ENCODE data around the gene XRCC3.

XRCC3 gene

DNA sequence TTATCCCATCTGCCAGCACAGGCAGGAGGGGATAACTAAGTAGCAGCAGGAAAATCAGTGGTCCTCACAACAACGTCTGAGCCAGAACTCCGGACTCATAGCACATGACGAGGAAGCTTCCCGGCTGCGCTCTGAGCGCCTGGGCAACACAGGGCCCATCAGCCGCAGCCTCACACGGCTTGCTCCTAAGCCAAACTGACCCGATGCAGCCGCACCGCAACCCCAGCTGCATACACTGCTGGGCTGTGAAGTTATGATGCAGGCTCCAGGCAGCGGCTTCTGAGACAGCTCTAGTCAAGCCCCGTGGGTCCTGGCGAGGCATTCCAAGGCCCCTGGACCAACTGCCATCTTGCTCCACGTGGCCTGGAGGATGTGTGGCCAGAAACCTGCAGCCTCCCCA is 28.4 kb upstream of the XRCC3 start:
- TF ChIP-seq GATA3 (IDR thresholded peaks at IDR 0.05; ENCODE audit: low read depth, low read length) = no peak
- no peak for TF ChIP-seq GATA2 (IDR thresholded peaks at IDR 0.05; ENCODE audit: low read depth, low read length)

DNA sequence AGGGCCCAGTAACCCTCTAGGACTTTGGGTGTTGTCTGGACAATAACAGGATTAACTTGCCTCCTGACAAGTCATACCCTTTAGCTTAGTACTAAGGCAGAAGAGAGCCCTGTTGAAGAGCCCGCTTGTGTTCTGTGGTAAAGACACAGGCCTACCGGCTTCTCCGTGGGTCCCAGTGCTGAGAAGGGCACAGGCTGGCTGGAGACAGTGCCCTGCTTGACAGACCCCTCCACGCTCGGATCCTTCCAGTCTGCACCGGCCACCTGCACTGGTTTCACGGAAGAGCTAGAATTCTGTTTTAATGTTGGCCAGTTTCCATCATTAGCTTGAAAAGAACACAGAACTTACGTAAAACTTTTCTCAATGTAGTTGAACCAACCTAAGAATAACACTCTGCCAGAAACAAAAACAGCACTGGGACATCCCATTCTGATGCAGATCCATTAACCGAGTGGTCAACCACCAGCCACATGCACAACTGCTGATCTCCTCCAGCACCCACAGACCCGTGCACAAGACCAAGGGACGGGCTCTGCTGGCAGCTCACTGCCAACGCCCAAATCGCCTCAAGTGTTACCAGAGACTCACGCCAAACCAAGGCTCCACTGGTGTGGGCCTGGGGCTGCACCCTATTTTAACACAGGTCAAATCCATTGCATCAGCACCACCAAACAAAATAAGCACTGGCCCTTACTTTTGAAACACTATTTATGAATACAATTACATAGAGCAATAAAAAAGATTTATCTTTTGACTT is 27.4 kb upstream of the XRCC3 start:
- TF ChIP-seq GATA2 (IDR thresholded peaks at IDR 0.05; ENCODE audit: low read depth, low read length) = no peak
- no peak for TF ChIP-seq GATA3 (IDR thresholded peaks at IDR 0.05; ENCODE audit: low read depth, low read length)

DNA sequence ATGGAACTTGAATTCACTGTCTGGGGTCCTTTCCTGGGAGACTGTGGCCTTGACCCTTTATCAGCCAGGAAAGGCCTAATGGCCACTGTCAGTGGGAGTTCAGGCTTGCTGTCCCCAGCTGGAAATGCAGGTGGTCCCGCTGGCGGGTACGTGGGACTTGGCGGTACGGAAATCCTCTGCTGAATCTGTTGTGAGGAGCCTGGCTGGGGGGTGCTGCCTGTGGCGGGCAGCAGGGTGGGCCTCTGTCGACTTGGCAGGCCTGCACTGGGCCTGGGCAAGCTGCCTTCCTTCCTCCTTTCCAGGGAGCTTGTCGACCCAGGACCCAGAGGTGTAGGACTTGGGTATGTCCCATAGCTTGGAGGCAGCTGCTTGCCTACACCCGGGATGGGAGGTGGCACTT is 26.6 kb upstream of the XRCC3 start:
- TF ChIP-seq GATA2 (IDR thresholded peaks at IDR 0.05; ENCODE audit: low read depth, low read length) (no peak), GATA3 (IDR thresholded peaks at IDR 0.05; ENCODE audit: low read depth, low read length) (no peak)

DNA sequence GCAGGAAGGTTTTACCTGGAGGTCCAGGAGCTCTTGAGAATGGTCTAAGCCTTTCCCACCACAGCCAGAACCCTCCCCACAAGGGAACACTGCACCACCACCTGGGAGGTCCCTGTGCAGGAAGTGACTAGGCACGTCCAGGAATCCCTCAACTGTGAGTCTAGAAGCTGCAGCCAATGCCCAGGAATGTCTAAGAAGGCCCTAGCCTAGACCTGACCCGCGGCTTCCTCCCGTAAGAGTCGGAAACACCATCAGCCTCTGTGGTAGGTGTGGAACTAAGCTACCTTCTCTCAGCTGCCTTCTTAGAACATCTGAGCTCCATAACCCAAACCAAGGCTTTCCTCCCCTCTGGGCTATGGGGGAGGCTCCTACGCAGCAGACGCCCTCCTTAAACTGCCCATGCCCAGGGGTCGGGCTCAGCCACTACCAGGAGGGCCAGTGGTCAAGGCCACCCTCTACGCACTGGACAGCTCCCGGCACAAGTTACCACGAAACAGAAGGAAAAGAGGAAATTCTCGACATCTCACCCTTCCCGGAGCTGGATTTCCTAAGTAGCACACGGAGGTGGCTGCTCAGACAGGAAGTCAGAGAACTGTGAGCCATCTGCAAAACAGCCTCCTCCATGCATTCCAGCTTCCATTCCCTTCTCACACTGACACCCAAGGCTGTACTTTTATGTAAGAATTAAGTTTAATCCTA is 25.9 kb upstream of the XRCC3 start:
- TF ChIP-seq GATA2 (IDR thresholded peaks at IDR 0.05; ENCODE audit: low read depth, low read length) (no peak), GATA3 (IDR thresholded peaks at IDR 0.05; ENCODE audit: low read depth, low read length) (no peak)

DNA sequence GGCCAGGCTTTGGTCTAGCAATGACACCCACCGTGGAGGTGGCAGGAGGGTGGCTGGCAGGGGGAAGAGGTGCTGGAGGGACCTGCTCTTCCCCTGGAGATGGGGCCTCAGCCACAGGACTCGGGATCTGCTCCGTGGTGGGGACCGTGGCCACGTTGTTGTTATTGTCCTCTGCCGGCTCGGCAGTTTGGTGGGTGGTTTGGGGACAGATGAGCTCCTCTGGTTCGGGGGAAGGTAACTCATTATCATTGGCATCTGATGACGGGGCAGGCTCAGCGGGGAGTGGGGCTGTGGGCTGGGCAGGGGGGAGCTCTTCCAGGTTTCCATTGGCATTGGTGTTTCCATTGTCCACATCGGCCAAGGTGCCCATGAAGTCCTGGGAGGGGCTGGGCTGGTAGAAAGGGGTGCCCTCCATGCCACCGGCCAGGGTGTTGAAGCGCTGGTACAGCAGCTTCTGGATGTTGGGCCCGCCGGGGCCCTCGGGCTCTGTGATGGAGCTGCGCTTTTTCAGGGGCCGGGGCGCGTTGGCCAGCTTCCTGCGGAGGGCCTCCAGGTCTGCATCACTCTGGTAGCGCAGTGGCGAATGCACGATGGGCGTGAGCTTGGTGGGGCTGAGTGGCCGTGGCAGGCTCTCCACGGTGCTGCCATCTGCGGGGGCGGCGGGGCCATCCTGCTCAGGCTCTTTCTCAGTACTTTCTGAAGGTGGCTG is 24.7 kb upstream of the XRCC3 start:
- no peak for TF ChIP-seq GATA3 (IDR thresholded peaks at IDR 0.05; ENCODE audit: low read depth, low read length)
- TF ChIP-seq GATA2 (IDR thresholded peaks at IDR 0.05; ENCODE audit: low read depth, low read length) = no peak

DNA sequence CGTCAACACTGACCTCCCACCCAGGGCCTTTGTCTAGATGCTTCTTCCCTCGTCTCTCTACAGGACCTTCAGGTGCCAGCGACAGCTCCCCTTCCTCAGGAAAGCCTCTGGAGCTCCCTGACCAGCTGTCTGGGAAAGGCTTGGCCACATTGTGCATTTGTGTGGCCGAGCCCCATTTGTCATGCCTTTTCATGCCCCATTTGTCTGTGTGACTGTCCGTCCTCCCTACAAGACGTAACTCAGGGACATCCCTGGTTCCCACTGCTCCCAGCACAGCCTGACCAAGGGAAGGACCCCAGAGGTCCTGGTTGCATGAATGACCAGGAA is 24.2 kb upstream of the XRCC3 start:
- TF ChIP-seq GATA2 (IDR thresholded peaks at IDR 0.05; ENCODE audit: low read depth, low read length) (no peak), GATA3 (IDR thresholded peaks at IDR 0.05; ENCODE audit: low read depth, low read length) (no peak)

DNA sequence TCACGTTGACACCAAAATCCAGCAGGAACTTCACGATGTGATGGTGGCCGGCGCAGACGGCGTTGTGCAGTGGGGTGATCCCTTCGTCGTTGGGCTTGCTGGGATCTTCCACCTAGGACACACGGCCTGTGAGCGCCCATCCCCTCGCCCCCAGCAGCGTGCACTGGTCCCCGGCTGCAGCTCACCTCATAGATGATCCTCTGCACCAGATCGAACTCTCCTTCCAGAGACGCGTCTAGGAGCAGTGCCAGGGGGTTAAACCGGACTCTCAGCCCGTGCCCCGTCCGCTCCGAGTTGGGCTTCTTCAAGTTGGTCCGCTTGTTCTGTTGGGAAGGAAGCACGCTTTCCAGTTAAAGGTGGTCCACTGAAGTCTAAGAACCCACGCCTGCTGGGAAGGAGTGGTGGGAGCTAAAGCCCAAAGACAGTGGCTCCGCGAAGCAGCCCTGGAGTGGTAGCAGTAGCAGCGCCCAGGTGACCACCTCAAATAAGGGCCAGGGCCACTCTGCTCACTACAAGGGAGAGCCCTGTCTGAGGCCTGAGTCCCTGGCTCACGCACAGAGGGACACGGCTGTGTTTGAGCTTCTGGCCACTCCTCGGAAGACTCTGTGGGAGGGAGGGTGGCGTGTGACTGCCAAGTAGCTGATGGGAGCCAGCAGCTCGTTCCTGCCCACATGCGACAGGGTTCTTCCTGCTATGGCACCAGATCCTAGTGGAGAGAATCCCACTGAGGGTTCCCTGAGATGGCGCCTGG is 23.6 kb upstream of the XRCC3 start:
- no peak for TF ChIP-seq GATA2 (IDR thresholded peaks at IDR 0.05; ENCODE audit: low read depth, low read length)
- TF ChIP-seq GATA3 (IDR thresholded peaks at IDR 0.05; ENCODE audit: low read depth, low read length) = no peak

DNA sequence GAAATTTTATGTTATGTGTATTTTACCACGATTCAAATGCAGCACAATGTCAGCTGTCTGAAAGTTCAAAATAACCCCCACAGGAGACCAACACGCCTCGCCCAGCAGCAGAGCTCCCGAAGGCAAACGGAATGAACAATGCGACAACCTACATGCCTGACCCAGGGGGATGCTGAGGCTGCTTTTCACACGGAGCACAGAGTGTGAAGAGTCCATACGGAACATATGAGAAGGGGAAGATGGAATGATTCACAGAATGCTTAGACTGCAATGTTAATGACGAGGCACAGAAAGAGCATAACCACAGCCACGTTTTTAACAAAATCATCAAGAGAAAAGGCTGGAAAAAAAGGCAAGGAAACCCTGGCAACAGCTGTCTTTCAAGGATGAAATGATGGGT is 22.9 kb upstream of the XRCC3 start:
- TF ChIP-seq GATA3 (IDR thresholded peaks at IDR 0.05; ENCODE audit: low read depth, low read length) = no peak
- no peak for TF ChIP-seq GATA2 (IDR thresholded peaks at IDR 0.05; ENCODE audit: low read depth, low read length)

DNA sequence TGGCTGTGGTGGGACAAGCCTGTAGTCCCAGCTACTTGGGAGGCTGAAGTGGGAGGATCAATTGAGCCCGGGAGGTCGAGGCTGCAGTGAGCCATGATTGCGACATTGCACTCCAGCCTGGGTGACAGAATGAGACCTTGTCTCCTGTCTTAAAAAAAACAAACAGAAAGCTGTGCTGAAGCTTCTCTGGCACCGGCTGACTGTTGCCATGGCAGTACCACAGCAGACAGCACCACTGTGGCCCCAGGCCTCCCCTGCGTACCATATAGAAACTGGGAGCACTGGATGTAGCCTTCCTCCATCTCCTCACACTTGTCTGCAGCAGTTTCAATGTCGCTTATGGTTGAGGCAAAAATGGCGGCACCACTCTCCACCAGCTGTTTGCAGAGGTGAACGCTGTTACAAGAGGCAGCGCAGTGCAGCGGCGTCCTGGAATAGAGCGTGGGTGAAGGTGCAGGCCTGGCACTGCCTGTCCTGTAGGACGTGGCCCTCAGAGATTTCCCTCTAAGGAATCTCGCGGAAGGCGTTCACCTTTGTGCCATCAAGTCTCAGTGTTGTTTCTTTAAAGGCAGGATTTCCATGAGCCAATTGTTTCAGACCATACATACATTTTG is 22.3 kb upstream of the XRCC3 start:
- TF ChIP-seq GATA2 (IDR thresholded peaks at IDR 0.05; ENCODE audit: low read depth, low read length) (no peak), GATA3 (IDR thresholded peaks at IDR 0.05; ENCODE audit: low read depth, low read length) (no peak)

DNA sequence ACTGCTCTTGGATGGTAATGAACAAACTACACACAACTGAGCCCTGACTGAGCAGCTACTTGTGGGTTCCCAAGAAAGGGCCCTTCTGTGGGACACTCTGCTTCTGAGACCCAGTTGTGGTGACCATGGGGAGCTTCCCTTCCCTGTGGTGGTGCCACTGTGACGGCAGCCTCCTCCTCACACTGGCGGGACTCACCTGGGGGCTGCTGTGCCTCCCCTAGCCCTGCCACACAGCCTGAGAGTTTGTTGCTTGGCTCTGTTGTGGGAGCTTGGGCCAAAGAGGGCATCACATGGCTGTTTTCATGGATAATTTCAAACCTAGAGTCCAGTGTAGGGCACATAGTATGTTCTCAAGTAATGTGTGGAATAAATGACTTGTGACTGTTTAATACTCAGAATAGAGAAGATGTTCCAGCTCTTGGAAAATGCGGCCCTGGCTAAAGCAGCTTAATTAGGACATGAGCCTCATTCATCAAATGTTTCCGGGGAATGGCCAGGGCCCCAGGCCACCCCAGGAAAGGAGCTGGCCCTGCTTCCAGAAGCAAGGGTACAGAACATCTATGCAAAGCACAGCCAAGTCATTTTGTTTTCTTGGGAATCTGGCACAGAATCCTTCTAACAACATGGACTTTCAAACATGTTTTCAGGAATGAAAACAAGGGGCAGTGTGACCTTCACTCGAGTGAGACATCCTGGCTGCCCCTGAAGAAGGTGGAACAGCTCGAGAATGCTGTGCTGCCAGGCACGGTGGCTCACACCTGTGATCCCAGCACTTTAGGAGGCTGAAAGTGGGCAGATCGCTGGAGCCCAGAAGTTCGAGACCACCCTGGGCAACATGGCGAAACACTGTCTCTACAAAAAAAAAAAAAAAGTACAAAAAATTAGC is 21.5 kb upstream of the XRCC3 start:
- TF ChIP-seq GATA2 (IDR thresholded peaks at IDR 0.05; ENCODE audit: low read depth, low read length) = no peak
- no peak for TF ChIP-seq GATA3 (IDR thresholded peaks at IDR 0.05; ENCODE audit: low read depth, low read length)

DNA sequence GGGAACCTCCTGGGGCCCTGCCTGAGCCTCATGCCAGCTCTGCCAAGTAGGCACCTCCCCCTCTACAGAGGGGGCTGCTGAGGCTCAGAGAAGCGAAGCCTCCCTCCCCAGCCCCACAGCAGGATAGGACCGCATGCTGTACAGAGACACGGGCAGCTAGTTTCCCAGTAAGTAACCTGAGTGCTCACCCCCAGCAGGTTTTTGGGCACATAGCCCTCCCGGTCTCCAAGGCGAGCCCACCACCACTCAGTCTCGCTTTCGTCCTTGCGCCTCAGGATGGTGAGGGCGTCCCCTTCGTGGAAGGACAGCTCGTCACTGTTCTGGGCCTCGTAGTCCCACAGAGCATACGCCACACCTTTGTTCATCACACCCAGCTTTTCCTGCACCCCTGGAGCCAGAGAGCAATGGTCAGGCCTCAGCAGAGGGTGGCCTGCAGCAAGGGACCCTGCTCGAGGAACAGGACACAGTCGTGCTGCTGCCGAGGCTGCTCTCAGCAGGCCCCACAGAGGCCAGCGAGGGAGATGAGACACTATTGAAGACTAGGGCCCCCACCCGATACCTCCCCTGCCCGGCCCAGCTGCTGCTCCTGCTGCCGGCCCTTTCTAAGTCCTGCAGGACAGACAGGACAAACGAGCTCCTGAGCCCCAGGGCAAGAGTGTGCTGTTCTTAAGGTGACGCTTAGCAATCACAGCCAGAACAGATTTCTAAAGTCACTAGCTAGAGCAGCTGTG is 20.7 kb upstream of the XRCC3 start:
- TF ChIP-seq GATA2 (IDR thresholded peaks at IDR 0.05; ENCODE audit: low read depth, low read length) = no peak

DNA sequence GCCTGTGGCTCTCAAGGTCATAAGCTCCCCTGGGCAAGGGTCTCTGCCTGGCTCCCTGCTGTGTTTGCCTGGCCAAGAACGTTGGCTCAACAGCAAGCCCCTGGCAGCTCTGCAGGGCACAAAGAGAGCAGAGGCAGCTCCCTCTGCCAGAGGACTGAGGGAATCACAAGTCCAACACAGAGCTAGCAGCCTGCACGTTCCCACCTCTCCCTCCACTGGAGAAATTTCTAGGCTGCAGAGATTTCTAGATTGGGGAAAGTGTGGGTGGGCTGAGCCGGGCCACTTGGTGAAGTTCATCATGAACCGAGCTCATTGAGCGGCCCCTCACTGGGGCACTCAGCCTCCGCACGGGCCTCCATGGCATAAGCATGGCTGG is 20.2 kb upstream of the XRCC3 start:
- TF ChIP-seq GATA2 (IDR thresholded peaks at IDR 0.05; ENCODE audit: low read depth, low read length) (no peak), GATA3 (IDR thresholded peaks at IDR 0.05; ENCODE audit: low read depth, low read length) (no peak)

Data from SH-SY5Y (cell line).